Testis (tissue), 2 donors: ENCODE results near the gene MCTP1.

Experiments used
- CTCF ChIP-seq, 3 experiments: fragments of 450-650 bp in 2 of 3; fragments of 200-600 bp in 1 of 3; sonication (generic) in 1 of 3; IDR thresholded peaks; one replicate each; pipeline ENCODE4 v1.5.1; 2016 to 2019; ENCODE audit warnings: antibody characterized with exemption in 3 of 3, mild to moderate bottlenecking in 2 of 3, moderate library complexity in 1 of 3
- POLR2A ChIP-seq: fragments of 450-650 bp; IDR thresholded peaks from one replicate; pipeline ENCODE4 v1.6.1; 2017; ENCODE audit warnings: antibody characterized with exemption, mild to moderate bottlenecking, moderate library complexity

GRCh38 chr5:95110118-95110517 lies 174.8 kb downstream of the MCTP1 start:
- TF ChIP-seq POLR2A (no peak), CTCF (IDR thresholded peaks at IDR 0.05) (no peak)
